SH-SY5Y (cell line): ENCODE data around the gene TSPOAP1.

Source experiments
- GATA2 ChIP-seq: IDR thresholded peaks from 2 replicates; pipeline ENCODE4 v1.6.1; 2011; ENCODE audit warnings: mild to moderate bottlenecking, low read depth, low read length
- GATA3 ChIP-seq: IDR thresholded peaks from 2 replicates; pipeline ENCODE4 v1.6.1; 2011; ENCODE audit warnings: low read depth, mild to moderate bottlenecking, low read length, moderate library complexity

GRCh38 chr17:58356231-58356630 lies 27.6 kb upstream of the TSPOAP1 start:
- TF ChIP-seq GATA2 (no peak), GATA3 (no peak)
